ENCODE data around the gene YEATS4. TPM values are rescaled to one million over a fixed set of nuclear protein-coding genes. Genes with fewer than 3 reads are reported as not detected.

Gene YEATS4
- total and polyA plus RNA-seq, 9 of the 15 experiments (the other 6 are each of a cell fraction or from before 2014, with no cell fraction given) = 25.9 to 92.2 (median 49.2) TPM

DNA sequence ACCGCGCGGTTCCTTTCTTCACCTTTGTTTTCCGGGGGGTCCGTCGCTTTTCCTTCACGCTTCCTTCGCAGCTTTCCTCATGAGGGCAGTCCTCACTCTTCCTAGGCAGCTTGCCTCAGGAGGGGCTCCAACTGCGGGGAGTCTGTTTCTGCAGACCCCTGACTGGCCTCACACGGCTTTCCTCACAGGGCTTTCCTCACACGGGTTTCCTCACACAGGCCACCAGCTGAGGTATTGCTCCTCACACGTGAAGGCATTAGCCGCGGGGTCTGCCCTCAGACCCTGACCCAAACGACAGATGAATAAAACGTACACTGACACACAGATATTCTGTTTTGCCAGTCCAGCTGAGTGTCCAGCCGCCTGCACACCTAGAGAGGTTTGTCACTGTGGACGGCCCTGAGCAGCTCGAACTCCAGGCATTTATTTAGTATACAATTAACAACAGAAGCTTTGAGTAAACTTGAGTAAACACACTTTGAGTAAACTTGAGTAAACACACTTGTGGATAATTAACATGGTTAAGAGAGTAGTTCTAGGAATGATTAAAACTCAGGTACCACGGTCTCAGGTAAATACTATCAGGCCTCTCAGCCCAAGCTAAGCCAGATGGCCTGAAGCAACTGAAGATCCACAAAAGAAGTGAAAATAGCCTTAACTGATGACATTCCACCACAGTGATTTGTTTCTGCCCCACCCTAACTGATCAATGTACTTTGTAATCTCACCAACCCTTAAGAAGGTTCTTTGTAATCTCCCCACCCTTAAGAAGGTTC lies 27.4 kb upstream of the YEATS4 start:
- Histone ChIP-seq H3K9me3 (replicated peaks; ENCODE audit: control insufficient read depth, insufficient read depth, low read depth, low read length) (no peaks in the 10 kb centered on the region), H3K27me3 (ENCODE audit: control insufficient read depth in 2 of 2, insufficient read depth in 2 of 2, low read length in 2 of 2) (no peaks in the 10 kb centered on the region), H3K79me2 (ENCODE audit: control insufficient read depth, insufficient read depth, low read length) (no peaks in the 10 kb centered on the region), H3K36me3 (ENCODE audit: control insufficient read depth, insufficient read depth, low read length) (no peaks in the 10 kb centered on the region), H3K4me2 (ENCODE audit: insufficient read depth, low read length) (no peak overlapping the region), H3K4me3 (no peak overlapping the region), H3K9ac (ENCODE audit: insufficient read depth in 1 of 2, low read depth in 2 of 2, low read length in 2 of 2) (peak overlapping the region in 1 of 2 experiments; percentile 13; a peak in 1 of 4 replicates), H4K20me1 (replicated peaks; ENCODE audit: control insufficient read depth, insufficient read depth, low read length) (no peaks in the 10 kb centered on the region), H3K27ac (ENCODE audit: extremely low read depth, low read depth, low read length) (no peak overlapping the region), H3K9me1 (ENCODE audit: control insufficient read depth, insufficient read depth, low read length) (no peaks in the 10 kb centered on the region), H2AFZ (ENCODE audit: low read depth, low read length) (peak overlapping the region; percentile 89), H3K4me1 (replicated peaks in 1 of 2; ENCODE audit: control insufficient read depth in 2 of 2, insufficient read depth in 2 of 2, low read length in 2 of 2) (peaks cover 0 to 14% of the 10 kb centered on the region in 2 experiments)
- ChIA-PET POLR2A (interaction anchor here (1.0 kb wide), 1 partner anchor 17 kb away, joined by 5 read pairs; the partner anchor contains the start of gene LYZ), CTCF (ENCODE audit: low intra/inter-chr PET ratio) (no interaction called here)
- 88% methylated on average over 20 of the region's 20 CpGs for WGBS (ENCODE audit: insufficient coverage, low coverage, missing lambda C conversion rate)
- in situ Hi-C loops (cut with MboI) = no loop called here
- DNase-seq (ENCODE audit: extremely low read depth in 1 of 4, low spot score in 3 of 4) = no peak
- no TSS peak for BruUV-seq (replicated peaks)
- TF ChIP-seq, protein P1, sequence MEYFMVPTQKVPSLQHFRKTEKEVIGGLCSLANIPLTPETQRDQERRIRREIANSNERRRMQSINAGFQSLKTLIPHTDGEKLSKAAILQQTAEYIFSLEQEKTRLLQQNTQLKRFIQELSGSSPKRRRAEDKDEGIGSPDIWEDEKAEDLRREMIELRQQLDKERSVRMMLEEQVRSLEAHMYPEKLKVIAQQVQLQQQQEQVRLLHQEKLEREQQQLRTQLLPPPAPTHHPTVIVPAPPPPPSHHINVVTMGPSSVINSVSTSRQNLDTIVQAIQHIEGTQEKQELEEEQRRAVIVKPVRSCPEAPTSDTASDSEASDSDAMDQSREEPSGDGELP (CRISPR knock-in tag; IDR thresholded peaks at IDR 0.05; ENCODE audit: borderline replicate concordance) = 0 out of 2 replicates have a peak, but pooled peaks have one; percentile 22
- no peak for TF ChIP-seq HNRNPLL (IDR thresholded peaks at IDR 0.05; ENCODE audit: low read depth, low read length, poor library complexity, severe bottlenecking)
- FAIRE-seq = no peak
- intact Hi-C loops (cut with micrococcal nuclease) = no loop called here
- no peak for ATAC-seq
